ENCODE measurements around the gene SLC28A1.

DNA sequence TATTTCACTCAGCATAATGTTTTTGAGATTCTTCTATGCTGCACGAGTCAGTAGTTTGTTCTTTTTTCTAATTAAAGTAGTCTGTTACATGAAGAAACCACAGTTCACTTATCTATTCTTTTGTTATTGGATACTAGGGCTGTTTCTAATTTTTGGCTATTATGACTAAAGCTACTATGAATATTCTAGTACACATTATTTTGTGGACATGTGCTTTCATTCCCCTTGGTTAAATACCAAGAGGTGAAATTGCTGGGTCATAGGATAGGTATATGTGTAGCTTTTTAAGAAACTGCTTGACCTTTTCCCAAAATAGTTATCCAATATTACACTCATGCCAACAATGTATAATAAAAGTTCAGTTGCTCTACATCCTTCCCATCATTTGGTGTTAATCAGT lies 106.0 kb downstream of the SLC28A1 start:
- TF ChIP-seq POLR2A (IDR thresholded peaks at IDR 0.05; ENCODE audit: low read length) (no peak), GATA1 (IDR thresholded peaks at IDR 0.05; ENCODE audit: low read depth, low read length) (no peak)

Measured in erythroblast (primary cell).